Hepatocyte (in vitro differentiated cells): Measurements from ENCODE around the gene SLC13A3.

ENCODE experiments used
- CTCF ChIP-seq: fragments of 200-600 bp; sonication (generic); IDR thresholded peaks from 2 replicates; pipeline ENCODE4 v1.5.1; 2016; ENCODE audit warnings: antibody characterized with exemption, mild to moderate bottlenecking; ENCODE audit not compliant: poor library complexity
- EZH2 ChIP-seq: fragments of 200-600 bp; sonication (generic); IDR thresholded peaks from 2 replicates; pipeline ENCODE4 v1.6.1; 2016; ENCODE audit warnings: antibody characterized with exemption, mild to moderate bottlenecking, borderline replicate concordance
- EZH2phosphoT487 ChIP-seq: fragments of 200-600 bp; sonication (generic); IDR thresholded peaks from one replicate; pipeline ENCODE4 v1.6.1; 2018; ENCODE audit warnings: antibody characterized with exemption, mild to moderate bottlenecking, low read depth, moderate library complexity; ENCODE audit not compliant: unreplicated experiment, severe bottlenecking

DNA sequence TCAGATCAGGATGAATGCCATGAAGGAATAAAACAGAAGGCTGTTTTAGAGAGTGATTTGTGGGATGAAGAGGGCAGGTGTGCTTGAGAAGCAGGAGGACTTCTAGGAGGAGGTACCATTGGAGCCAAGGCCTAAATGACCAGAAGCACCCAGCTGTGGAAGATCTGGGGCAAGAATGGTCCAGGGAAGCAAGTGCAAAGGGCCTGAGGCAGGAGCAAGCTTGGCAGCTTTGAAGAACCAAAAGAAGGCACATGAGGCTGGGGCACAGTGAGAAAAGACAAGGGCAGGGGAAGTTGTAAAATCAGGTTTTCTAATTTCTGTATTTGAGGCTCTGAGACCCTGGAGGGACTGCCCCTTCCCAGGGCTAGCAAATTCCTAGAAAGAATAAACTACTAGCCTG is 9.8 kb downstream of the SLC13A3 start:
- TF ChIP-seq EZH2 = no peak
- TF ChIP-seq CTCF = no peak
- TF ChIP-seq EZH2phosphoT487 = no peak
